ENCODE measurements around the gene MYL5. TPM values are rescaled to one million over a fixed set of nuclear protein-coding genes. Genes with fewer than 3 reads are reported as not detected.

MYL5 gene
- total RNA-seq, 4 donors from 2014 or later = 20.3 to 199 (median 33.4) TPM

- H3K4me3 ChIP-seq = no peak overlapping the region
- intact Hi-C loops (cut with DNase I; ENCODE audit: low total_unique reads) (no loop called here), in situ Hi-C loops (cut with MboI; ENCODE audit: low pct_ligation_motif_present in 1 of 4, low pct_unique_long_range_greater_than_20kb in 1 of 4, low sequenced_read_pairs in 3 of 4) (no loop called here)
- H3K27ac ChIP-seq = no peak overlapping the region
- DNase-seq = no peak
- no peaks in the 10 kb centered on the region for H3K36me3 ChIP-seq
- WGBS, 2 donors (ENCODE audit: low coverage in 1 of 2) = 87% methylated on average over 16 of the region's 16 CpGs; no CpG with 5 or more reads in 1 of the 2 donors
- H3K27me3 ChIP-seq = peaks cover 8% of the 10 kb centered on the region
- TF ChIP-seq CTCF (IDR thresholded peaks at IDR 0.05) (no peak), EP300 (IDR thresholded peaks at IDR 0.05; ENCODE audit: low read depth) (no peak), POLR2A (IDR thresholded peaks at IDR 0.05) (no peak), POLR2AphosphoS5 (IDR thresholded peaks at IDR 0.05) (no peak)
- H3K4me1 ChIP-seq = no peaks in the 10 kb centered on the region
- H3K9me3 ChIP-seq = no peaks in the 10 kb centered on the region
Measured at GRCh38 chr4:632196-632790, 42.0 kb upstream of the MYL5 start.

DNA sequence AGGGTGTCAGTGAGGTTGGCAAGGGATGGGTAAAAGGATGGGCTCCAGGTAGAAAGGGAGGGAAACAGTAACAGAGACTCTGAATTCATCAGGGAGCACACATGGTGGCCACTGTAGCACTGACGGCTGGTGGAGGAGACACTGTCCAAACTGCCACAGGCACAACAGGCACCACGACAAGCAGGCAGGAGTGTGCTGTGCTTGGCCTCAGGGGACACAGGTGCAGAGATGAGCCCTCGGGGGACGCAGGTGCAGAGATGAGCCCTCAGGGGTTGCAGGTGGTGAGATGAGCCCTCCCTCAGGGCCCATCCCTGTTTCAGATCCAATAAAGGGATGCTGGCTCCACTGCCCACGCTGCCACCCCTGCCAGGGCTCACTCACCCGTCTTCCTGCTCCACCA lies 41.4 kb upstream of the MYL5 start:
- 83 to 87% methylated on average over 1 to 6 of the region's 6 CpGs for WGBS, 2 donors (ENCODE audit: low coverage in 1 of 2)
- no peak for TF ChIP-seq POLR2AphosphoS5 (IDR thresholded peaks at IDR 0.05)
- no peak for TF ChIP-seq CTCF (IDR thresholded peaks at IDR 0.05)
- no peak for TF ChIP-seq POLR2A (IDR thresholded peaks at IDR 0.05)
- no peak for TF ChIP-seq EP300 (IDR thresholded peaks at IDR 0.05; ENCODE audit: low read depth)
- Histone ChIP-seq H3K4me3 (no peak overlapping the region), H3K4me1 (no peaks in the 10 kb centered on the region), H3K9me3 (no peaks in the 10 kb centered on the region), H3K27me3 (peaks cover 8% of the 10 kb centered on the region), H3K27ac (no peak overlapping the region), H3K36me3 (no peaks in the 10 kb centered on the region)
- intact Hi-C loops (cut with DNase I; ENCODE audit: low total_unique reads) (no loop called here), in situ Hi-C loops (cut with MboI; ENCODE audit: low pct_ligation_motif_present in 1 of 4, low pct_unique_long_range_greater_than_20kb in 1 of 4, low sequenced_read_pairs in 3 of 4) (no loop called here)
- no peak for DNase-seq

GRCh38 chr4:633406-633805 lies 40.9 kb upstream of the MYL5 start:
- Histone ChIP-seq H3K4me1 (no peaks in the 10 kb centered on the region), H3K27ac (no peak overlapping the region), H3K4me3 (no peak overlapping the region), H3K9me3 (no peaks in the 10 kb centered on the region), H3K27me3 (peaks cover 8% of the 10 kb centered on the region), H3K36me3 (no peaks in the 10 kb centered on the region)
- TF ChIP-seq POLR2AphosphoS5 (IDR thresholded peaks at IDR 0.05) = no peak
- no peak for TF ChIP-seq EP300 (IDR thresholded peaks at IDR 0.05; ENCODE audit: low read depth)
- TF ChIP-seq CTCF (IDR thresholded peaks at IDR 0.05) = no peak
- TF ChIP-seq POLR2A (IDR thresholded peaks at IDR 0.05) = no peak
- WGBS, 2 donors (ENCODE audit: low coverage in 1 of 2) = 54% methylated on average over 9 of the region's 9 CpGs; no CpG with 5 or more reads in 1 of the 2 donors
- in situ Hi-C loops (cut with MboI; ENCODE audit: low pct_ligation_motif_present in 1 of 4, low pct_unique_long_range_greater_than_20kb in 1 of 4, low sequenced_read_pairs in 3 of 4) (no loop called here), intact Hi-C loops (cut with DNase I; ENCODE audit: low total_unique reads) (no loop called here)
- DNase-seq = no peak

DNA sequence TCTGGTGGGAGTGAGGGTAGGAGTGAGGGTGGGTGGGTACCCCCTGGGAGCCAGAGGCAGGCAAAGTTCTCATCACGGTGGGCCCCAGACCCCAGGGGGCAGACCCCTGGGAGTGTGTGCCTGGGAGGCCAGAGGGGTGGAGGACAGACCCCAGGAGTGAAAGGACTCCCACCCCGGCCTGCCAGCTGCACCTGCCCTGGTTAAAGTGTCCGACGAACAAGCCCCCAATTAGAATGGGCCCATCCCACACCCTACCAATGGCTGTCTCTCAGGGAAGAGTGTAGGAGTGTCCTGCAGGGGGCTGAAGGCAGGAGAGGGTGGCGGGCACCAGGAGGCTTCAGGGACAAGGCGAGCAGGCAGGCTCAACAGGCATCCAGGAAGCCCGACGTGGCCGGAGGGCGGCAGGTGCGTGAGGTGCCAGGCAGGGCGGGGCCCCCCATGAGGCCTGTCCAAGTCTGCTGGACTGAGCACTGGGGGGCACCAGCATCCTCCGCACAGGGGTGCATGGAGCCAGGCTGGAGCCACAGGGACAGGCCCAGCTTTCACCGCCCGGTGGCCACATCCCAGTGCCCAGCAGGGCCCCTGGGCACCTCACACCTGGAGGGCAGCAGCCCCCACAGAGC lies 40.3 kb upstream of the MYL5 start:
- Histone ChIP-seq H3K4me1 (no peaks in the 10 kb centered on the region), H3K27me3 (peaks cover 8% of the 10 kb centered on the region), H3K27ac (no peak overlapping the region), H3K36me3 (no peaks in the 10 kb centered on the region), H3K4me3 (no peak overlapping the region), H3K9me3 (no peaks in the 10 kb centered on the region)
- intact Hi-C loops (cut with DNase I; ENCODE audit: low total_unique reads) = no loop called here
- in situ Hi-C loops (cut with MboI; ENCODE audit: low pct_ligation_motif_present in 1 of 4, low pct_unique_long_range_greater_than_20kb in 1 of 4, low sequenced_read_pairs in 3 of 4) = no loop called here
- 71% methylated on average over 14 of the region's 15 CpGs; no CpG with 5 or more reads in 1 of the 2 donors for WGBS, 2 donors (ENCODE audit: low coverage in 1 of 2)
- TF ChIP-seq POLR2AphosphoS5 (IDR thresholded peaks at IDR 0.05) (no peak), EP300 (IDR thresholded peaks at IDR 0.05; ENCODE audit: low read depth) (no peak), POLR2A (IDR thresholded peaks at IDR 0.05) (no peak)
- no peak for DNase-seq
